ENCODE measurements around the gene DNAH1.

The DNAH1 gene

DNA sequence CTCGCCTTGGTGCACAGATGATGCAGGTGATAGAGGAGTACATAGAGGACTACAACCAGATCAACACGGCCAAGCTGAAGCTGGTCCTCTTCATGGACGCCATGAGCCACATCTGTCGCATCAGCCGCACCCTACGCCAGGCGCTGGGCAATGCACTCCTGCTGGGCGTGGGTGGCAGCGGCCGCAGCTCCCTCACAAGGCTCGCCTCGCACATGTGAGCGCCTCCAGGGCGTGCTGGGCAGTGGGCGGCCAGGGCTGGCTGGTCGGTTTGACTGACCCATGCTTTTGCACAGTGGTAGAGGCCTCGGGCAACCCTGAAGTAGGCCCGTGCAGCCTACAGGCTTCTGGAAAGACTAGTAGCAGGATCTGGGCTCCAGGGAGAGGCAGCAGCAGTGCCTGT lies 65.5 kb downstream of the DNAH1 start:
- no peaks in the 10 kb centered on the region for H3K27me3 ChIP-seq (ENCODE audit: control insufficient read depth, insufficient read depth, low read length)
- peaks cover 5% of the 10 kb centered on the region; the same call in 1 of the 2 replicates for H3K4me1 ChIP-seq (ENCODE audit: control insufficient read depth, insufficient read depth, low read length)
- H3K9me3 ChIP-seq (ENCODE audit: control insufficient read depth, insufficient read depth, low read length): no peaks in the 10 kb centered on the region
- no peaks in the 10 kb centered on the region for H3K36me3 ChIP-seq (ENCODE audit: control insufficient read depth, insufficient read depth, low read length)
- H3K9ac ChIP-seq (ENCODE audit: low read depth, low read length): no peak overlapping the region
- no peak overlapping the region for H3K4me3 ChIP-seq (ENCODE audit: low read depth, low read length)
- no peak overlapping the region for H3K27ac ChIP-seq (ENCODE audit: low read depth, low read length)

DNA sequence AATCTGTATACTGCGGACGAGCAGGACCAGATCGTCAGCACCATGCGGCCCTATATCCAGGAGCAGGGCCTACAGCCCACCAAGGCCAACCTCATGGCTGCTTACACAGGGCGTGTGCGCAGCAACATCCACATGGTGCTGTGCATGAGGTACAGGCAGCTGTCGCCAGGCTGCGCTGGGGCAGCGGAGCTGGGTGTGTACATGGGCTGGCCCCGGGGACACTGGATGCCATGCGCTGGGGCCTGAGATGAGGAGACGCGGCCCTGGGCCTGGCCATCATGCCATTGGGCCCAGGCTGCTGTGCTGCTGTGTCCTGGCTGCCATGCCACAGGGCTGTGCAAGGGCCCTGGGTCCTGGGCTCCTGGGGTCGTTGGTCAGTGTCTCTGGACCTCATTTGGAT lies 67.3 kb downstream of the DNAH1 start:
- no peak overlapping the region for H3K4me3 ChIP-seq (ENCODE audit: low read depth, low read length)
- H3K9ac ChIP-seq (ENCODE audit: low read depth, low read length): no peak overlapping the region
- no peaks in the 10 kb centered on the region for H3K27me3 ChIP-seq (ENCODE audit: control insufficient read depth, insufficient read depth, low read length)
- no peak overlapping the region for H3K27ac ChIP-seq (ENCODE audit: low read depth, low read length)
- peaks cover 5% of the 10 kb centered on the region; the same call in 1 of the 2 replicates for H3K4me1 ChIP-seq (ENCODE audit: control insufficient read depth, insufficient read depth, low read length)
- no peaks in the 10 kb centered on the region for H3K9me3 ChIP-seq (ENCODE audit: control insufficient read depth, insufficient read depth, low read length)
- no peaks in the 10 kb centered on the region for H3K36me3 ChIP-seq (ENCODE audit: control insufficient read depth, insufficient read depth, low read length)

DNA sequence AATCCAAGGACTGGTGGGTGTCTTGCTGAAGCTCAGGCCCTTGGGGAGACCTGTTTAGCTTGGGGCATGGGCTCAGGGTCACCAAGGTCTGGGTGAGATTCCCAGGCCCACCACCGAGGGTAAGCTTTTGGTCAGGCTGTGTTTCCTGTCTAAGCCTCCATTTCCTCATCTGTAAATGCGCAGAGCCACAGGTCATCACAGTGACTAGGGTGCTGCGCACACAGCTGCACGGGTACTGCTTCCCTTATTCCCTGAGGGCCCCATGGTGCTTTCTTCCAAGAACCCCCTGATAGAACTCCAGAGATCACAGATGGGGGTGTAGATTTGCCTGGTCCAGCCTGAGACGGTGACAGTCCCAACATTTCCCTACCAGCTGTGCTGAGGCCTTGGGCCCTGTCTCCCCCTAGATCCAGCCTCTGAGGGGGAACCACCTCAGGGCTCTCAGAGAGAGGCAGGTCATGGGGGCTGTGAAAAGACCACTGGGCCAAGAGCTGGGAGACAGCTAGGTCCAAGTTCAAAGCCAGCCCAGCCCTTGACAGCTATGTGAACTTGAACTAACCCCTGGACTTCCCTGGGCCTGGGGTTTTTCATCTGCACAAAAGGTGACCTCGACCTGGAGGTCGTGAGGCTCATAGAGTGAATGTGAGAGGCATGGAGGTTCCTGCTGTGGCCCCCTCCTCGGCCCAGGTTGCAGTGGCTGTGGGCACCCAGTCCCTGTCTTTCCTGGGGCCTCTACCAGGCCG lies 68.1 kb downstream of the DNAH1 start:
- Histone ChIP-seq H3K27ac (ENCODE audit: low read depth, low read length) (no peak overlapping the region), H3K9ac (ENCODE audit: low read depth, low read length) (no peak overlapping the region), H3K27me3 (ENCODE audit: control insufficient read depth, insufficient read depth, low read length) (no peaks in the 10 kb centered on the region), H3K4me3 (ENCODE audit: low read depth, low read length) (no peak overlapping the region), H3K36me3 (ENCODE audit: control insufficient read depth, insufficient read depth, low read length) (no peaks in the 10 kb centered on the region), H3K9me3 (ENCODE audit: control insufficient read depth, insufficient read depth, low read length) (no peaks in the 10 kb centered on the region), H3K4me1 (ENCODE audit: control insufficient read depth, insufficient read depth, low read length) (peaks cover 5% of the 10 kb centered on the region; the same call in 1 of the 2 replicates)

DNA sequence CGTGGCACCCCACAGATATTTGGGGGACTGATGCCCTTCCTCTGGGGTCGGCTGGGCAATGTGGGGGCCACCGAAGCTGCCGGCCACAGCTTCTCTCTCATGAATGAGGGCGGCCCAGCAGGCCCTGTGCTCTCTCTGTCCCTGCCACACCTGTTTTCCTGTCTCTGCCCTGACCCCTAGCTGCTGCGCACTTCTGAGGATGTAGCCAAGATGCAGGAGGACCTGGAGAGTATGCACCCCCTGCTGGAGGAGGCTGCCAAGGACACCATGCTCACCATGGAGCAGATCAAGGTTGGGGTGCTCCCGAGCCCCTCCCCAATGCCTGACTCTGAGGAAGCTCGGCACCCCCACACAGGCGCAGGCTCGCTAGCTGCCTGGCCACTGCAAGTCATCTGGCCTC lies 69.0 kb downstream of the DNAH1 start:
- H3K27me3 ChIP-seq (ENCODE audit: control insufficient read depth, insufficient read depth, low read length): no peaks in the 10 kb centered on the region
- no peaks in the 10 kb centered on the region for H3K36me3 ChIP-seq (ENCODE audit: control insufficient read depth, insufficient read depth, low read length)
- H3K27ac ChIP-seq (ENCODE audit: low read depth, low read length): no peak overlapping the region
- H3K9me3 ChIP-seq (ENCODE audit: control insufficient read depth, insufficient read depth, low read length): no peaks in the 10 kb centered on the region
- no peak overlapping the region for H3K9ac ChIP-seq (ENCODE audit: low read depth, low read length)
- H3K4me3 ChIP-seq (ENCODE audit: low read depth, low read length): no peak overlapping the region
- peaks cover 5% of the 10 kb centered on the region; the same call in 1 of the 2 replicates for H3K4me1 ChIP-seq (ENCODE audit: control insufficient read depth, insufficient read depth, low read length)

GRCh38 chr3:52387481-52387880 lies 71.4 kb downstream of the DNAH1 start:
- Histone ChIP-seq H3K27me3 (ENCODE audit: control insufficient read depth, insufficient read depth, low read length) (no peaks in the 10 kb centered on the region), H3K9ac (ENCODE audit: low read depth, low read length) (no peak overlapping the region), H3K27ac (ENCODE audit: low read depth, low read length) (no peak overlapping the region)

GRCh38 chr3:52388348-52388821 lies 72.3 kb downstream of the DNAH1 start:
- Histone ChIP-seq H3K9ac (ENCODE audit: low read depth, low read length) (no peak overlapping the region), H3K36me3 (ENCODE audit: control insufficient read depth, insufficient read depth, low read length) (no peaks in the 10 kb centered on the region), H3K4me3 (ENCODE audit: low read depth, low read length) (no peak overlapping the region), H3K4me1 (ENCODE audit: control insufficient read depth, insufficient read depth, low read length) (peaks cover 5% of the 10 kb centered on the region; the same call in 1 of the 2 replicates), H3K27me3 (ENCODE audit: control insufficient read depth, insufficient read depth, low read length) (no peaks in the 10 kb centered on the region), H3K27ac (ENCODE audit: low read depth, low read length) (no peak overlapping the region), H3K9me3 (ENCODE audit: control insufficient read depth, insufficient read depth, low read length) (no peaks in the 10 kb centered on the region)

More at GRCh38 chr3:52387481-52387880, 71.4 kb downstream of the DNAH1 start:
- no peaks in the 10 kb centered on the region for H3K36me3 ChIP-seq (ENCODE audit: control insufficient read depth, insufficient read depth, low read length)
- H3K4me1 ChIP-seq (ENCODE audit: control insufficient read depth, insufficient read depth, low read length): peaks cover 5% of the 10 kb centered on the region; the same call in 1 of the 2 replicates
- no peak overlapping the region for H3K4me3 ChIP-seq (ENCODE audit: low read depth, low read length)
- no peaks in the 10 kb centered on the region for H3K9me3 ChIP-seq (ENCODE audit: control insufficient read depth, insufficient read depth, low read length)

- Histone ChIP-seq H3K36me3 (ENCODE audit: control insufficient read depth, insufficient read depth, low read length) (no peaks in the 10 kb centered on the region), H3K9me3 (ENCODE audit: control insufficient read depth, insufficient read depth, low read length) (no peaks in the 10 kb centered on the region), H3K4me3 (ENCODE audit: low read depth, low read length) (no peak overlapping the region), H3K27me3 (ENCODE audit: control insufficient read depth, insufficient read depth, low read length) (no peaks in the 10 kb centered on the region), H3K9ac (ENCODE audit: low read depth, low read length) (no peak overlapping the region), H3K4me1 (ENCODE audit: control insufficient read depth, insufficient read depth, low read length) (peaks cover 5% of the 10 kb centered on the region; the same call in 1 of the 2 replicates), H3K27ac (ENCODE audit: low read depth, low read length) (no peak overlapping the region)
These were observed 72.8 kb downstream of the DNAH1 start for GRCh38 chr3:52388933-52389332.

DNA sequence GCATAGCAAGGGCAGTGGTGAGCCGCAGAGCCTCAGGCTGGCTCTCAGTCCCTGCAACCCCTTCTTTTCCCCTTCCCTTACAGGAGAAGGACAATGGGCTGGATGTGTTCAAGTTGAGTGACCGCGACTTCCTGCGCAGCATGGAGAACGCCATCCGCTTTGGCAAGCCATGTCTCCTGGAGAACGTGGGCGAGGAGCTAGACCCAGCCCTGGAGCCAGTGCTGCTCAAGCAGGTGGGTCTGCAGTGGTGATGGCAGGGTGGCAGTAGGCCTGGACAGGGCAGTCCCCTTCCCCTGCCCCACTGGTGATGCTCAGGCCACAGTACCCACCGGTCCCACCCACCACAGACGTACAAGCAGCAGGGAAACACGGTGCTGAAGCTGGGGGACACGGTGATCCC lies 75.0 kb downstream of the DNAH1 start:
- Histone ChIP-seq H3K27ac (ENCODE audit: low read depth, low read length) (no peak overlapping the region), H3K9ac (ENCODE audit: low read depth, low read length) (no peak overlapping the region), H3K27me3 (ENCODE audit: control insufficient read depth, insufficient read depth, low read length) (no peaks in the 10 kb centered on the region), H3K4me1 (ENCODE audit: control insufficient read depth, insufficient read depth, low read length) (no peaks in the 10 kb centered on the region), H3K4me3 (ENCODE audit: low read depth, low read length) (no peak overlapping the region), H3K9me3 (ENCODE audit: control insufficient read depth, insufficient read depth, low read length) (no peaks in the 10 kb centered on the region), H3K36me3 (ENCODE audit: control insufficient read depth, insufficient read depth, low read length) (no peaks in the 10 kb centered on the region)

DNA sequence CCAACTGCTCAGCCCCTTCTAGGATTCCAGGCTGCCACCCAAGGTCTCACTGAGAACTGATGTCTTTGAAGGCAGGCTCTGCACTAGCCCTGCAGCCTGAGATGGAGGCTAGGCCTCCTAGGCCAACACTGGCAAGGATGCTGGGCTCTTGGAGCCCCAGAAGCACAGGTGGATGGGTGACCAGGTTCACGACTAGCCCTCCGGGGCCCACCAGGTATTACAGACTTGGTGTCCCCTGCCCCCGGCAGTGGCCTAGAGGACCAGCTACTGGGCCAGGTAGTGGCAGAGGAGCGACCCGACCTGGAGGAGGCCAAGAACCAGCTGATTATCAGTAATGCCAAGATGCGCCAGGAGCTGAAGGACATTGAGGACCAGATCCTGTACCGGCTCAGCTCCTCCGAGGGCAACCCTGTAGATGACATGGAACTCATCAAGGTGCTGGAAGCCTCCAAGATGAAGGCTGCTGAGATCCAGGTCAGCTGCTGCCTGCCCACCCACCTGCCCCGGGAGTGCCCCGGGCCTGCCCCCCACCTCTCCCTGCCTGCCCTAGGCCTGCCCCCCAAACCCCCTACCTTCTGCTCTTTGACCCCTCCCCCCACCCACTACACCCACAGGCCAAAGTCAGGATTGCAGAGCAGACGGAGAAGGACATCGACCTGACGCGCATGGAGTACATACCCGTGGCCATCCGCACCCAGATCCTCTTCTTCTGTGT lies 76.3 kb downstream of the DNAH1 start:
- no peaks in the 10 kb centered on the region for H3K27me3 ChIP-seq (ENCODE audit: control insufficient read depth, insufficient read depth, low read length)
- no peak overlapping the region for H3K27ac ChIP-seq (ENCODE audit: low read depth, low read length)
- H3K9ac ChIP-seq (ENCODE audit: low read depth, low read length): no peak overlapping the region
- H3K36me3 ChIP-seq (ENCODE audit: control insufficient read depth, insufficient read depth, low read length): no peaks in the 10 kb centered on the region
- no peaks in the 10 kb centered on the region for H3K4me1 ChIP-seq (ENCODE audit: control insufficient read depth, insufficient read depth, low read length)
- H3K9me3 ChIP-seq (ENCODE audit: control insufficient read depth, insufficient read depth, low read length): no peaks in the 10 kb centered on the region
- H3K4me3 ChIP-seq (ENCODE audit: low read depth, low read length): no peak overlapping the region

DNA sequence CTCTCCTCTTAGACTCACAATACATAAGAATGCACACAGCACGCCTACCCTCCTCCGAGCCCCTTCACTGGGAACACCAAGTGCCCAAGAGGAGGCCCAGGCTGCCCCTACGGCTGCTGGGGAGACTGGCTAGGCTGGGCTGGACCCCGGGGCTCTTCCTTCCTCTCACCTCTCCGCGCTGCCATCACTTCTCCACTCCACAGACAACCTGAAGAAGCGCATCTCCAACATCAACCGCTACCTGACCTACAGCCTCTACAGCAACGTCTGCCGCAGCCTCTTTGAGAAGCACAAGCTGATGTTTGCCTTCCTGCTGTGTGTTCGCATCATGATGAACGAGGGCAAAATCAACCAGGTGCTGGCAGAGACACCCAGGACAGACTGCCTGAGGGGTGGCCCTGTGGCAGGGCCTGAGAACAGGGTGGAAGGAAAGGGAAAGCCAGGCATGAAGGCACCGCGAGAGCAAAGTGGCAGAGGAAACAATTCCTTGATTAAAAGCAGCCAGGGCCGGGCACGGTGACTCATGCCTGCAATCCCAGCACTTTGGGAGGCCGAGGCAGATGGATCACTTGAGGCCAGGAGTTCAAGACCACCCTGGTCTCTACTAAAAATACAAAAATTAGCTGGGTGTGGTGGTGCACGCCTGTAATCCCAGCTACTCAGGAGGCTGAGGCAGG lies 77.2 kb downstream of the DNAH1 start:
- no peak overlapping the region for H3K9ac ChIP-seq (ENCODE audit: low read depth, low read length)
- H3K4me3 ChIP-seq (ENCODE audit: low read depth, low read length): no peak overlapping the region
- H3K9me3 ChIP-seq (ENCODE audit: control insufficient read depth, insufficient read depth, low read length): no peaks in the 10 kb centered on the region
- no peaks in the 10 kb centered on the region for H3K36me3 ChIP-seq (ENCODE audit: control insufficient read depth, insufficient read depth, low read length)
- H3K27me3 ChIP-seq (ENCODE audit: control insufficient read depth, insufficient read depth, low read length): no peaks in the 10 kb centered on the region
- no peaks in the 10 kb centered on the region for H3K4me1 ChIP-seq (ENCODE audit: control insufficient read depth, insufficient read depth, low read length)
- H3K27ac ChIP-seq (ENCODE audit: low read depth, low read length): no peak overlapping the region
